Neuronal stem cell (in vitro differentiated cells): ENCODE data around the gene DEDD2.

ENCODE experiments used
- DNase-seq: peaks from one replicate; pipeline ENCODE4 v3.0.0-alpha.2; 2013; ENCODE audit warnings: low spot score
- H2AFZ ChIP-seq: one replicate; pipeline ENCODE4 v1.6.1; 2013; ENCODE audit warnings: mild to moderate bottlenecking, low read length, inconsistent platforms
- H2AK5ac ChIP-seq: 2 replicates; pipeline ENCODE4 v1.6.1; 2013; ENCODE audit warnings: low read depth, mild to moderate bottlenecking, inconsistent platforms, low read length, moderate library complexity, mixed read lengths
- H2BK120ac ChIP-seq: 2 replicates; pipeline ENCODE4 v1.6.1; 2013; ENCODE audit warnings: low read depth, mild to moderate bottlenecking, inconsistent platforms, low read length, moderate library complexity, mixed read lengths
- H2BK12ac ChIP-seq: one replicate; pipeline ENCODE4 v1.6.1; 2013; ENCODE audit warnings: low read length, inconsistent platforms
- H2BK15ac ChIP-seq: 2 replicates; pipeline ENCODE4 v1.6.1; 2013; ENCODE audit warnings: mild to moderate bottlenecking, low read length, inconsistent platforms, mixed read lengths
- H2BK5ac ChIP-seq: one replicate; pipeline ENCODE4 v1.6.1; 2013; ENCODE audit warnings: inconsistent platforms, mild to moderate bottlenecking, low read length, moderate library complexity
- H3K14ac ChIP-seq: one replicate; pipeline ENCODE4 v1.6.1; 2013; ENCODE audit warnings: low read length, inconsistent platforms
- H3K18ac ChIP-seq: 2 replicates; pipeline ENCODE4 v1.6.1; 2013; ENCODE audit warnings: low read length, inconsistent platforms
- H3K23ac ChIP-seq: 2 replicates; pipeline ENCODE4 v1.6.1; 2013; ENCODE audit warnings: low read depth, mild to moderate bottlenecking, mixed read lengths, low read length, inconsistent platforms; ENCODE audit not compliant: poor library complexity
- H3K27ac ChIP-seq: replicated peaks from 3 replicates; pipeline ENCODE4 v1.5.1; 2013; ENCODE audit warnings: low read length, inconsistent platforms
- H3K27me3 ChIP-seq, 3 experiments: 2 replicates each; pipeline ENCODE4 v1.6.1; 2013; ENCODE audit warnings: low read length in 3 of 3, mild to moderate bottlenecking in 2 of 3, inconsistent platforms in 1 of 3, low read depth in 1 of 3, mixed read lengths in 1 of 3, moderate library complexity in 1 of 3; ENCODE audit not compliant: control insufficient read depth in 3 of 3, insufficient read depth in 3 of 3
- H3K36me3 ChIP-seq, 2 donors: replicated peaks in 1 of 2; 2 replicates each; pipeline ENCODE4 v1.6.1; 2013; ENCODE audit warnings: low read length in 2 of 2; ENCODE audit not compliant: control insufficient read depth in 2 of 2, insufficient read depth in 2 of 2
- H3K4ac ChIP-seq: 2 replicates; pipeline ENCODE4 v1.6.1; 2013; ENCODE audit warnings: inconsistent platforms, mild to moderate bottlenecking, low read length, moderate library complexity
- H3K4me1 ChIP-seq, 2 donors: 1 replicate in 1 of 2; 2 replicates in 1 of 2; pipeline ENCODE4 v1.6.1; 2013; ENCODE audit warnings: low read length in 2 of 2, low read depth in 1 of 2; ENCODE audit not compliant: control insufficient read depth in 2 of 2, insufficient read depth in 1 of 2
- H3K4me2 ChIP-seq: one replicate; pipeline ENCODE4 v1.6.1; 2013; ENCODE audit warnings: mild to moderate bottlenecking, low read length, inconsistent platforms; ENCODE audit not compliant: insufficient read depth, poor library complexity, severe bottlenecking
- H3K4me3 ChIP-seq, 2 donors: 2 replicates each; pipeline ENCODE4 v1.5.1; 2013; ENCODE audit warnings: low read length in 2 of 2, mild to moderate bottlenecking in 2 of 2, inconsistent platforms in 1 of 2, moderate library complexity in 1 of 2
- H3K79me1 ChIP-seq: one replicate; pipeline ENCODE4 v1.6.1; 2013; ENCODE audit warnings: low read depth, mild to moderate bottlenecking, inconsistent platforms, low read length, moderate library complexity
- H3K9ac ChIP-seq: one replicate; pipeline ENCODE4 v1.6.1; 2013; ENCODE audit warnings: mild to moderate bottlenecking, low read depth, low read length, inconsistent platforms; ENCODE audit not compliant: poor library complexity
- H3K9me3 ChIP-seq, 2 donors: replicated peaks in 1 of 2; 2 replicates each; pipeline versions ENCODE3 to v1.6.1; 2013; ENCODE audit warnings: low read length in 2 of 2, mild to moderate bottlenecking in 2 of 2, inconsistent platforms in 1 of 2, low read depth in 1 of 2, mixed read lengths in 1 of 2, moderate library complexity in 1 of 2; ENCODE audit not compliant: control insufficient read depth in 2 of 2, insufficient read depth in 1 of 2
- H4K8ac ChIP-seq: one replicate; pipeline ENCODE4 v1.6.1; 2013; ENCODE audit warnings: low read depth, mild to moderate bottlenecking, inconsistent platforms, low read length, moderate library complexity
- H4K91ac ChIP-seq: one replicate; pipeline ENCODE4 v1.6.1; 2013; ENCODE audit warnings: low read length, low read depth, mild to moderate bottlenecking, inconsistent platforms; ENCODE audit not compliant: poor library complexity
- WGBS, 2 donors: extraction: QIAGEN DNeasy Blood & Tissue Kit; methylation state at CpG; one replicate each; pipeline ENCODE4 v1.1.7; 2013; ENCODE audit warnings: missing lambda C conversion rate in 2 of 2, mixed read lengths in 1 of 2; ENCODE audit not compliant: insufficient read length in 2 of 2, insufficient replicate concordance in 1 of 2; ENCODE audit errors: extremely low coverage in 2 of 2; 5-methylcytosine and 5-hydroxymethylcytosine counted together

DEDD2 gene

DNA sequence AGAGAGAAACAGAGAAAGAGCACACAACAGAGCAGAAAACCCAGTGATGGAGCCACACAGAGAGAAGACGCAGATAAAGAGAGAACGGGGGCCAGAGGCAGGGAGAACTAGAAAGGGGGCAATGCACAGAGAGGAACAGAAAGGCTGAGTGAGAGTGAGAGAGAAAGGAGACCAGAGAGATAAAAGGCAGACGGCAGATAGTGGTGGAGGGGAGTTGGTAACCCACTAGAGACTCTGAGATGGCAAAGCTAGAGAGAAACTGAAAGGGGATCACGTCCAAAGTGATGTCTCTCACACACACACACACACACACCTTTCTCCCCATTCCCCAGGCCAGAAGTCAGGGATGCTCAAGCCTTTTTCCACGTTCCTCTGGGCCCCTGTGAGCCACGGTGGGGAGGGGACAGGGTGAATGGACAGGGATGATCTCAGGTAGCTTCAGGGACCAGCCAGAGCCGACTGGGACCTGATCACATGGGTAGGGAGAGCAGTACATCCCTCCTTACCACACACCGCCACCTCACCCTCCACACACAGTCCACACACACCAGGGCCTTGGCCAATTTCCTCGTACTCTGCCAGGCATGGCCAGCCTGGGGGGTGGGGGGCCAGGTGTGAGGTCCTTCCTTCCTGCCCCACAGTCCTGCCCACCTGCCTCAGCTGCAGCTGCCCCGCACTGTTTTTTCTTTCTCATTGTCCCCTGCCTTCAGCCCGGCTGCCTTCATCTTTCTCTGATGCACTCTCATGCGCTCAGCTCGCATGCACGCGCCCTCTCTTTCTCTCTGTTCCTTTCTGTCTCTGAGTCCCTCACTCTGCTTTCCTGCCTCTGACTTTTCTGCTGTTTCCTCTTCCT lies 62.8 kb downstream of the DEDD2 start:
- Histone ChIP-seq H4K8ac (no peak overlapping the region), H2AFZ (peak overlapping the region; percentile 66), H3K4ac (no peak overlapping the region), H2BK5ac (no peak overlapping the region), H3K27ac (no peak overlapping the region), H3K79me1 (no peaks in the 10 kb centered on the region), H3K9ac (no peak overlapping the region), H3K4me3 (no peak overlapping the region), H3K4me1 (peaks cover 28 to 60% of the 10 kb centered on the region in 2 donors), H3K9me3 (no peaks in the 10 kb centered on the region), H3K36me3 (no peaks in the 10 kb centered on the region), H3K27me3 (peaks cover 0 to 15% (median 0%) of the 10 kb centered on the region in 3 experiments), H2BK15ac (no peak overlapping the region), H3K23ac (no peak overlapping the region), H2AK5ac (peak overlapping the region; percentile 6), H2BK120ac (no peak overlapping the region), H2BK12ac (peak overlapping the region; percentile 88), H3K14ac (no peak overlapping the region), H3K4me2 (no peak overlapping the region), H3K18ac (no peak overlapping the region), H4K91ac (no peak overlapping the region)
- no peak for DNase-seq
- WGBS, 2 donors, result no CpG with 5 or more reads among the region's 15 CpGs

DNA sequence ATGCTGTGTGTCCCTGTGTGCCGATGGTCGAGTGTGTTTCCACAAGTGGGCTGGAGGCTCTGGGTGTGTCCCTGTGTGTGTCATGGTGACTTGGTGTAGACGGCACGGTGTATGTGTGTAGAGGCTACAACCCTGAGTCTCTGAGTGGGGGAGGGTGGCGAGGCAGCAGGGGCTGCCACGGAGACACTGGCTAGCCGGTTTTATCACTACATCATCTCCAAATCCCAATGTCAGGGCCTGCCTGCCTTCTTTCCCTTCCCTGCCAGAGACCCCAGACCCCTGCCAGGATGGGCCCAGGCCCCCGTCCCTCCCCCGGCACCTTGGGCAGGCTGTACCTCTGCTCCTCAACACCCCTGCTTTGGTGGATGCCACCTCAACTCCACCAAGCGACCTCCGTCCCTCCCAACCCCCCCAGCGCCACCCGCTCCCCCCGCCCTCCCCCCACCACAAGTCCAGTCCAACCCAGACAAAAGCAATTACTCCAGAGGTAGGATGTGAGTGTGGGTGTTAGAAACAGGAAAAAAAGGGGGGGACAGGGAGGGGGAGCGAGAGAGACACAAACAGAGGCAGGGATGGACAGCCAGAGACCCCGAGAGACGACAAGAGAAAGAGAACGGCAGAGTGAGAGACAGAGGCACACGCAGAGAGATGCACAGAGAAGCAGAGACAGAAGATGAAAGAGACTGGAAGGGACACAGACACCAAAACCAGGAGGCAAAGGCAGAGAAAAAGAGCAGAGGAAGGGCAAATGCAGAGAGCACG lies 63.6 kb downstream of the DEDD2 start:
- H2BK120ac ChIP-seq, result no peak overlapping the region
- no peaks in the 10 kb centered on the region for H3K36me3 ChIP-seq
- peak overlapping the region; percentile 3 for H3K14ac ChIP-seq
- H3K27ac ChIP-seq, result no peak overlapping the region
- H2AFZ ChIP-seq, result peak overlapping the region; percentile 66
- H2BK15ac ChIP-seq, result no peak overlapping the region
- no peak for DNase-seq
- H2BK12ac ChIP-seq, result no peak overlapping the region
- no peaks in the 10 kb centered on the region for H3K79me1 ChIP-seq
- no CpG with 5 or more reads among the region's 20 CpGs for WGBS, 2 donors
- H3K23ac ChIP-seq, result peak overlapping the region; percentile 78
- H3K18ac ChIP-seq, result no peak overlapping the region
- no peak overlapping the region for H4K91ac ChIP-seq
- H2AK5ac ChIP-seq, result no peak overlapping the region
- peaks cover 28 to 68% of the 10 kb centered on the region in 2 donors for H3K4me1 ChIP-seq
- H3K4ac ChIP-seq, result no peak overlapping the region
- H3K4me2 ChIP-seq, result no peak overlapping the region
- H3K27me3 ChIP-seq, result peaks cover 0 to 14% (median 3%) of the 10 kb centered on the region in 3 experiments
- no peak overlapping the region for H3K4me3 ChIP-seq
- peak overlapping the region; percentile 58 for H2BK5ac ChIP-seq
- no peaks in the 10 kb centered on the region for H3K9me3 ChIP-seq
- H4K8ac ChIP-seq, result no peak overlapping the region
- H3K9ac ChIP-seq, result no peak overlapping the region

GRCh38 chr19:42152910-42153671 lies 64.4 kb downstream of the DEDD2 start:
- H3K79me1 ChIP-seq, result no peaks in the 10 kb centered on the region
- H2BK120ac ChIP-seq, result no peak overlapping the region
- no peak overlapping the region for H2AFZ ChIP-seq
- no peak overlapping the region for H4K8ac ChIP-seq
- no peak overlapping the region for H3K4me3 ChIP-seq
- H2BK12ac ChIP-seq, result no peak overlapping the region
- H3K4me1 ChIP-seq, result peaks cover 28 to 69% of the 10 kb centered on the region in 2 donors
- H2AK5ac ChIP-seq, result no peak overlapping the region
- peak overlapping the region; percentile 78 for H3K23ac ChIP-seq
- no peak overlapping the region for H4K91ac ChIP-seq
- peak overlapping the region; percentile 13 for H3K9ac ChIP-seq
- peak overlapping the region; percentile 58 for H2BK5ac ChIP-seq
- H3K27me3 ChIP-seq, result peaks cover 0 to 7% (median 5%) of the 10 kb centered on the region in 3 experiments
- H2BK15ac ChIP-seq, result no peak overlapping the region
- peak overlapping the region; percentile 3 for H3K14ac ChIP-seq
- H3K18ac ChIP-seq, result no peak overlapping the region
- no peak overlapping the region for H3K4ac ChIP-seq
- no peaks in the 10 kb centered on the region for H3K9me3 ChIP-seq
- H3K36me3 ChIP-seq, result no peaks in the 10 kb centered on the region
- WGBS, 2 donors, result no CpG with 5 or more reads among the region's 25 CpGs
- H3K4me2 ChIP-seq, result no peak overlapping the region
- no peak overlapping the region for H3K27ac ChIP-seq
- DNase-seq, result no peak
